NOMO-1 (cell line): ENCODE data around the gene CRYBB2.
"Not testable (repeated sequence)": the region's sequence is repeated elsewhere in the genome, so short reads cannot be mapped to it uniquely, and the experiment has no call there.

ENCODE experiments used
- DNase-seq, 2 experiments: peaks; one replicate each; lab custom pipeline; 2025; ENCODE audit not compliant: unreplicated experiment in 2 of 2; lab: John Stamatoyannopoulos, UW

CRYBB2 gene

DNA sequence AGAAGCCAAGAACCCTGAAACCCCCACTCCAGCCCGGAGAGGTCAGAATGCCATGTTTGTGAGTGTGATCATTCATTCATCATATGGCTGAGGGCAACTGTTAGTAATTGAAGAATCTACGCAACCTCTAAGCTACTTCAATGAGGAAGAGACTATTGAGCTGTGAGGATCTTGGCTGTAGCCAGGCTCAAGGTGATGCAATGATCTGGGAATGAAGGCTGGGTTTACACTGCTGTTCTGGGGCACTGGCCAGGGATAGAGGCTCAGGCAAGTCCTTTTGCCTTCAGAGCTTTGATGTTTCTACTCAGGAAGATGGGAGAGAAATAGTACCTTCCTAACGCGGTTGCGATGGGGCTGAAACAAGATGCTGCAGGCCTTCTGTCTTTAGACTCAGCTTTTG, 12.9 kb downstream of the CRYBB2 start:
- no peak for DNase-seq

DNA sequence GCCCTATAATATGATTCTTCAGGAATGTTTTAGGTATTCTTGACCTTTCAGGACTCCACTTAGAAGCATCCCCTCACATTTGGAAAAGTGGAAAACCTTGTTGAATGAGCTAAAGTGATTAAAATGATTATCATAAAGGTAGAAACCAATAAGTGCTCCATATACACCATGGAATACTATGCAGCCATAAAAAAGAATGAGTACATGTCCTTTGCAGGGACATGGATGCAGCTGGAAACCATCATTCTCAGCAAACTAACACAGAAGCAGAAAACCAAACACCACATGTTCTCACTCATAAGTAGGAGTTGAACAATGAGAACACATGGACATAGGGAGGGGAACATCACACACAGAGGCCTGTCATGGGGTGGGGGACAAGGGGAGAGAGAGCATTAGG, 14.3 kb downstream of the CRYBB2 start:
- not testable (repeated sequence) for DNase-seq

DNA sequence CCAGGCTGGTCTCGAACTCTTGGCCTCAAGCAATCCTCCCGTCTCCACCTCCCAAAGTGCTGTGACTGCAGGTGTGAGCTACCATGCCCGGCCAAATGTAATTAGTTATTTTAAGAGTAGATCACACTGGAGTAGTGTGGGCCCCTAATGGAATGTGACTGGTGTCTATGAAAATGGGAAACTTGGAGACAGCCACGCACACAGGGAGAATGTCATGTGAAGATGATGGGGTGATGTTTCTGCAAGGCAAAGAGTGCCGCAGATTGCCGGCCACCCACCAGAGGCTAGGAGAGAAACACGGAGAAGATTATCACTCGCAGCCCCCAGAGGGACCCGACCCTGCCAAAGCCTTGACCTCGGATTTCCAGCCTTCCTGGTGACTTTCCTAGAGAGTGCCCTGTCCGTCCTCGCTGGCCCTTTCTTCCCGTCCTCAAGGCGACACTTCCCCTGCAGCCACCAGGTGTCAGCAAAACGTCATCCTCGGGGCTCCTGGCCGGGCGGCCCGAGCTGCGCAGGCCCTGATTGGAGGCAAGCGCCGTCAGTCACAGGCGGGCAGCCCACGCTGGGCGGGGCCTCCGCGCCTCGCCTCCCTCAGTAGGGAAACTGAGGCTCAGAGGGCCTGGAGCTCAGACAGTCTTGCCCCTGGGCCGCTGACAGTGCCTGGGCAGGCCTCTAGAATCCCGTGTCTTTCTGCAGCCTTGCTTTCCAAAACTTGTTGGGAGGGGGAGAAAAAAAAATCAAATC, 16.3 kb downstream of the CRYBB2 start:
- peak; percentile 47 to 69 for DNase-seq

DNA sequence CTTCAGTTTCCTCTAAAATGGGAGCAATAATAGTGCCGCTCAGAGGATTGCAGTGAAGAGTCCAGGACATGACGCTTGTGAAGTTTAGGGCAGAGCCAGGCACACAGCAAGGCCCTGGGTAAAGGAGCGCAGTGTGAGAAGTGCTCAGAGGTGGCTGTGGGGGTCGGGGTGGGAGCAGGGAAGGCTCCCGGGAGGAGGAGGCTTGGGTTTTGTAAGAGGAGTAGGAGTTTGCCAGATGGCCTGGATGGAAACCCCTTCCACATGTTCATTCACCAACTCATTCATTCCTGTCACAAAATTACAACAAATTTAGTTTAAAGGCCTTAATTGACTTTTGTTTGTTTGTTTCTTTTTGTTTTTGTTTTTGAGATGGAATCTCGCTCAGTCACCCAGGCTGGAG, 17.0 kb downstream of the CRYBB2 start:
- no peak for DNase-seq

DNA sequence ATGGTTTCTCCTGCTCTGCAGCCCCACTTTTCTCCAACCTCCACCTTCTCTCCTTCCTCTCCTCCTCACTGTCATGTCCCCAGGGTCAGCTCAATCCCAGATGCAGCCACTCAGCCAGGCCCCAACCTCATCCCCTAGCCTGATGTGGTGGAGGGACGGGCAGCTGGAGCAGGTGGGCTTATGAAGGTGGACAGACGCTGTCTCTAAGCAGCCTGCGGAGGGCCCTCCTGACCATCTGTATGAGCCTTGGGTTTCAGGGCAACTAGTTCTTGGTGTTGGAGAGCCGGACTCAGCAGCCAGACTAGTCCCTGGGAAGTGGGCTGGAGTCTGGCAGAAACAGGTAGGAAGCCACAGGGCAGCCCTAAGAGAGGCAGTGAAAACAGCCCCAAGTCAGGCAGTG, 18.1 kb downstream of the CRYBB2 start:
- DNase-seq: no peak

- not testable (repeated sequence) for DNase-seq
Observed at GRCh38 chr22:25238058-25238457, 18.6 kb downstream of the CRYBB2 start.

GRCh38 chr22:25255169-25255568, 35.7 kb downstream of the CRYBB2 start:
- not testable (repeated sequence) for DNase-seq

DNA sequence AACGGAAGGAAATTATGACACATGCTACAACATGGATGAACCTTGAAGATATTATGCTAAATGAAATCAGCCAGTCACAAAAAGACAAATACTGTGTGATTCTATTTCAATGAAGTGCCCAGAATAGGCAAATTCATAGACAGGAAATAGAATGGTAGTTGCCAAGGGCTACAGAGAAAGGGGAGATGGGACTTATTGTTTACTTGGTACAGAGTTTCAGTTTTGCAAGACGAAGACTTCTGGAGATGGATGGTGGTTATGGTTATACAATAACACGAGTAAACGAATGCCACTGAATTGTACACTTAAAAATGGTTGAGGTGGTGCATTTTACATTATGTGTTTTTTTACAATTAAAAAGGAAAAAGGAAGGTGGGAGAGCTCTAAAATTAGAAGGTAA, 48.1 kb downstream of the CRYBB2 start:
- DNase-seq: not testable (repeated sequence)

DNA sequence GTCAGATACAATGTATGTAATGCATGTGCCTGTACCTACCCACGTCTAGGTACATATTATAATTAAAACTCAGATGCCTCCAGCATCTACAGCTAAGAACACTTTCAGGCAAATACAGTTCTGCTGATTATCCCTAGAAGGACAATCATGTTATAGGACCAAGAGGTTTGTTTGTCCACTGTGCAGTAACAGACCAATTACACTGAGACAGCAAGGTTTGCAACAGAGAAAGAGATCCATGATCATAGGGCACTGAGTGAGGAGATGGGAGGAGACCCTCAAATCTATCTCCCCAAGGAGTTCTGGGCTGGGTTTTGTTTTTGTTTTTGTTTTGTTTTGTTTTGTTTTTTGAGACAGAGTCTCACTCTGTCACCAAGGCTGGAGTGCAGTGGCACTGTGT, 49.5 kb downstream of the CRYBB2 start:
- not testable (repeated sequence) for DNase-seq

DNA sequence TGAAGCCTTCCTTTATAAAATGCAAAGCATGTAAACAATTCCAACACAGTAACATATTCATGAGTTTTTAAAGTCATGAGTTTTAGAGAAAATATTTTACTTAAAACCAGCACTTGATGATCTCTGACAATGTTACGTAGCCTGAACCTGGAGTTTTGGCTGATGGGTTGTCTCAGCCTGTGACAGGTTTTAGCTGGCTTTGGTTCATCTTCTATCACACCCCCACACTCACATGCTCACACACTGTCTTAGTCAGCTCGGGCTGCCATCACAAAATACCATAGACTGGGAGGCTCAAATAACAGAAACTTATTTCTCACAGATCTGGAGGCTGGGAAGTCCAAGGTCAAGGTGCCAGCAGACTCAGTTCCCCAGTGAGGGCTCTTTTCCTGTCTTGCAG, 50.6 kb downstream of the CRYBB2 start:
- DNase-seq: not testable (repeated sequence)

DNA sequence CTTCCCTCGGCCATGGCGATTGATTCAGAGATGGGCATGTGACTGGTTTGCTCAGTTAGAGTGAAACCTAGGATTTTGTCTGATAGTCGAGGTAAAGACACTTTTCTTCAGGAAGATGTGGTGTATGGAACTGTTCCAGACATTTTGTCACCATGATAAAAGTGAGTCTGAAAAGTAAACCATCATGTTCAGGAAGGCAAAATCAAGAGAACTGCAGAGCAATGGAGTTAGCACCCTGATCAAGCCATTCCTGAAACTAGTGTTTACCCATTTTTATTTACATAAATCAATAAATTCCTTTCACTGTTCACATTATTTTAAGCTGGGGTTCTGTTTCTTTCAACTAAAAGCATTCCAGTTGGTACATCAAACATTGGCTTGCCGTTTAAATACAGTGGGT, 53.8 kb downstream of the CRYBB2 start:
- DNase-seq: not testable (repeated sequence)

DNA sequence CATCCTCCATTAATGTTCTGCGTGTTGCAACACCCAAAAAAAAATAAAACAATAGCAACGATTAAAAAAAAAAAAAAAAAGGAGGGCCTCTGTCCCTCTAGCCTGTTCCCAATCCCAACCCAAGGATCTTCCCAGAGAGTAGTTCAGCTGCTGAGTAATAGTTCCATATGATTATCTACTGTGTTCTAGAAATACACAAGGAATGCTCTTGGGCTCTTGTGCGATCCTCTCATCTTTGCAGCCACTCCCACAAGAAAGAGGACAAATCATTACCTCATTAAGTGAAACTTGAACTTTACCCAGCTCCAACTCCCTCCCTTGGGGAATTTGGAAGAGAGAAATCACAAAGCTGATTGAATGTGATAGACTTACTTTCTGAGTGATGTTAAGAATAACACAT, 54.5 kb downstream of the CRYBB2 start:
- DNase-seq: not testable (repeated sequence)

GRCh38 chr22:25280118-25280517, 60.7 kb downstream of the CRYBB2 start:
- not testable (repeated sequence) for DNase-seq
